AG08395 (cell line): Measurements from ENCODE around the gene MSMP.

Source experiments
- DNase-seq: peaks from one replicate; pipeline ENCODE4 v3.0.0; 2012; ENCODE audit warnings: mixed read lengths, low spot score

MSMP gene

GRCh38 chr9:35771534-35771933 is 17.5 kb upstream of the MSMP start:
- DNase-seq = no peak

- no peak for DNase-seq
These were observed 17.0 kb upstream of the MSMP start for GRCh38 chr9:35771075-35771433.

GRCh38 chr9:35769763-35770162 is 15.7 kb upstream of the MSMP start:
- no peak for DNase-seq

- no peak for DNase-seq
These were observed 13.4 kb upstream of the MSMP start for GRCh38 chr9:35767458-35767857.

- DNase-seq = no peak
These were observed 12.9 kb upstream of the MSMP start for GRCh38 chr9:35766997-35767396.

GRCh38 chr9:35763803-35764202 is 9.7 kb upstream of the MSMP start:
- DNase-seq = no peak

- no peak for DNase-seq
These were observed 9.1 kb upstream of the MSMP start for GRCh38 chr9:35763181-35763580.

- DNase-seq = no peak
These were observed 6.6 kb upstream of the MSMP start for GRCh38 chr9:35760651-35761050.

GRCh38 chr9:35759795-35760194 is 5.7 kb upstream of the MSMP start:
- no peak for DNase-seq

GRCh38 chr9:35758475-35759050 is 4.5 kb upstream of the MSMP start:
- no peak for DNase-seq

GRCh38 chr9:35757892-35758275 is 3.8 kb upstream of the MSMP start:
- DNase-seq = no peak

- no peak for DNase-seq
These were observed 3.3 kb upstream of the MSMP start for GRCh38 chr9:35757226-35757891.

GRCh38 chr9:35756275-35757225 is 2.5 kb upstream of the MSMP start:
- DNase-seq = no peak

GRCh38 chr9:35755071-35755470 is 995 bp upstream of the MSMP start:
- DNase-seq = no peak

GRCh38 chr9:35753466-35753865 is 610 bp downstream of the MSMP start:
- DNase-seq = no peak

- DNase-seq = no peak
These were observed 3.9 kb downstream of the MSMP start for GRCh38 chr9:35750256-35750531.

- no peak for DNase-seq
These were observed 4.4 kb downstream of the MSMP start for GRCh38 chr9:35749515-35750255.

GRCh38 chr9:35748858-35749514 is 5.1 kb downstream of the MSMP start, which contains the start of the genes GBA2 and RGP1:
GBA2 (minus strand) TSS chr9:35749228; CDS start chr9:35748704, 524 bp downstream.
RGP1 (plus strand) TSS chr9:35749287; CDS start chr9:35749756, 469 bp downstream.
- peak; percentile 79 for DNase-seq

GRCh38 chr9:35748242-35748857 is 5.7 kb downstream of the MSMP start:
- no peak for DNase-seq

- DNase-seq = no peak
These were observed 7.5 kb downstream of the MSMP start for GRCh38 chr9:35746583-35746982.

- DNase-seq = no peak
These were observed 8.5 kb downstream of the MSMP start for GRCh38 chr9:35745569-35745968.
